IPS-18c (cell line): ENCODE results near the gene TCEAL9.

ENCODE experiments used
- H3K4me3 ChIP-seq: 2 replicates; pipeline ENCODE4 v1.7.0; 2013; ENCODE audit warnings: low read depth, mild to moderate bottlenecking, low read length, moderate library complexity; ENCODE audit not compliant: insufficient read depth
- H3K9me3 ChIP-seq: one replicate; pipeline ENCODE4 v1.6.1; 2013; ENCODE audit warnings: mild to moderate bottlenecking, low read length, moderate library complexity; ENCODE audit not compliant: control insufficient read depth, insufficient read depth

The TCEAL9 gene

GRCh38 chrX:103400931-103401330 lies 44.6 kb downstream of the TCEAL9 start:
- Histone ChIP-seq H3K9me3 (no peaks in the 10 kb centered on the region), H3K4me3 (no peak overlapping the region)

GRCh38 chrX:103404231-103405008 lies 48.1 kb downstream of the TCEAL9 start:
- no peaks in the 10 kb centered on the region for H3K9me3 ChIP-seq
- peak overlapping the region; percentile 64 for H3K4me3 ChIP-seq

- peak overlapping the region; percentile 64 for H3K4me3 ChIP-seq
Measured at GRCh38 chrX:103405009-103405333, 48.7 kb downstream of the TCEAL9 start.

GRCh38 chrX:103406256-103406655 lies 50.0 kb downstream of the TCEAL9 start:
- no peaks in the 10 kb centered on the region for H3K9me3 ChIP-seq
- H3K4me3 ChIP-seq, result no peak overlapping the region

More at GRCh38 chrX:103405009-103405333, 48.7 kb downstream of the TCEAL9 start:
- no peaks in the 10 kb centered on the region for H3K9me3 ChIP-seq

GRCh38 chrX:103407776-103408175 lies 51.5 kb downstream of the TCEAL9 start:
- Histone ChIP-seq H3K9me3 (no peaks in the 10 kb centered on the region), H3K4me3 (no peak overlapping the region)
